Heart left ventricle (tissue), 13 donors: ENCODE measurements around the gene CDK4.

Experiments
- POLR2A ChIP-seq, 2 donors: fragments of 450-650 bp; IDR thresholded peaks; one replicate each; pipeline ENCODE4 v1.6.1; 2017; ENCODE audit warnings: antibody characterized with exemption in 2 of 2, mild to moderate bottlenecking in 2 of 2, moderate library complexity in 2 of 2
- TF ChIP-seq, protein P1 (sequence below), 12 donors: fragments of 200-600 bp; sonication (generic) in 4 of 12; IDR thresholded peaks; one replicate each; pipeline versions ENCODE4 v1.5.0 to v1.8.0; 2018 to 2022; ENCODE audit warnings: antibody characterized with exemption in 12 of 12, mild to moderate bottlenecking in 5 of 12
- donor health status: ischemic (EF 13 %, LVEDD 7.1; RV severe dilation, severe dysfunction).
- donor health status: DM: no; HTN: yes; CAD: no.
- donor health status: DM: no; HTN: no; CAD: no.
- donor health status: ischemic (EF 25% LVEDD 6.9; RV normal size, moderate dysfunction).
- donor health status: ischemic (EF 25% LVEDD 5.7; RV mildly dilated, moderate dysfunction).
- donor health status: ischemic (EF 35%, LVEDD 5.7; RV mildly dilated, moderate dysfunction).
- donor health status: nonischemic (EF 11% LVEDD 7.7; RV severe dilation, severe dysfunction).
- donor health status: DM: yes; HTN: yes; CAD: no.
- donor health status: PGD.
- donor health status: ischemic (EF 29% LVEDD 5.4; RV normal size, mild dysfunction).
- donor health status: nonischemic (EF 23%, LVEDD 6.1; RV moderate dilation, normal function).

DNA sequence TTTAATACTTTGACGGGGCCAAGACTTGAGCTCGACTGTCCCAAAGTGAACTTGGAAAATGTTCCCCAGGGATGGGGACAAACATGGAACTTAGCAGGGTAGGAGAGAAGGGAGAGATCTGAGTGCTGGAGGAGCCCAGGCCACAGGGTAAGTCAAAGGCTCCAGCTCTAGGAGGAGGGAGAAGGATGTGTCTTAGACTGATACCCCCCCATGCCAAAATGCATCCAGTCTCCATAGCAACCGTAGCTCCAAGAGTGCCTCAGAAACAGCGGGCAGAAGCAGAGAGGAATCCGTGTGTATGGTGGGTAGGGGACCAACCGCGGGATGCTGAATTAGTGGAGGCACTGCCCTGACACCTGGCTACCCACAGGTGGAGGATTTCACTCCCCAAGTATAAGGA, 12.7 kb downstream of the CDK4 start:
- TF ChIP-seq, protein P1, sequence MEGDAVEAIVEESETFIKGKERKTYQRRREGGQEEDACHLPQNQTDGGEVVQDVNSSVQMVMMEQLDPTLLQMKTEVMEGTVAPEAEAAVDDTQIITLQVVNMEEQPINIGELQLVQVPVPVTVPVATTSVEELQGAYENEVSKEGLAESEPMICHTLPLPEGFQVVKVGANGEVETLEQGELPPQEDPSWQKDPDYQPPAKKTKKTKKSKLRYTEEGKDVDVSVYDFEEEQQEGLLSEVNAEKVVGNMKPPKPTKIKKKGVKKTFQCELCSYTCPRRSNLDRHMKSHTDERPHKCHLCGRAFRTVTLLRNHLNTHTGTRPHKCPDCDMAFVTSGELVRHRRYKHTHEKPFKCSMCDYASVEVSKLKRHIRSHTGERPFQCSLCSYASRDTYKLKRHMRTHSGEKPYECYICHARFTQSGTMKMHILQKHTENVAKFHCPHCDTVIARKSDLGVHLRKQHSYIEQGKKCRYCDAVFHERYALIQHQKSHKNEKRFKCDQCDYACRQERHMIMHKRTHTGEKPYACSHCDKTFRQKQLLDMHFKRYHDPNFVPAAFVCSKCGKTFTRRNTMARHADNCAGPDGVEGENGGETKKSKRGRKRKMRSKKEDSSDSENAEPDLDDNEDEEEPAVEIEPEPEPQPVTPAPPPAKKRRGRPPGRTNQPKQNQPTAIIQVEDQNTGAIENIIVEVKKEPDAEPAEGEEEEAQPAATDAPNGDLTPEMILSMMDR (IDR thresholded peaks at IDR 0.05) = no peak
- TF ChIP-seq POLR2A (IDR thresholded peaks at IDR 0.05) = no peak
